ENCODE results near the gene CPLX3. TPM values are rescaled to one million over a fixed set of nuclear protein-coding genes. Genes with fewer than 3 reads are reported as not detected.

The CPLX3 gene
- total RNA-seq, 1 donor from 2014 or later: 1.2 TPM

DNA sequence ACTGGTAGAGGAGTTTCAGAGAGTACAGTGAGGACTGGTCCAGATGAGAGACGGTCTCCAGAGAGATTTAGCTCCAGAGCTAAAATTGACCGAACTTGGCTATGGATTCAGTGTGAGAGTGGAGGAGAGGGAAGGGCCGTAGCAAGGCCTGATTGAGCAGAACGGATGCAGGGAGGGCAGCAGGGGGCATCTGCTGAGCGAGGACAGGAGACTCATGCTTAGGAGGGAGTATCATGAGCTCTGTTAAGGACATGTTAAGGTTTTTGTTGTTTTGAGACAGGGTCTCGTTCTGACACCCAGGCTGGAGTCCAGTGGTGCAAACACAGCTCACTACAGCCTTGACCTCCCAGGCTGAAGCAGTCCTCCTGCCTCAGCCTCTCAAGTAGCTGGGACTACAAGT is 21.5 kb upstream of the CPLX3 start:
- H3K27ac ChIP-seq (replicated peaks): peak overlapping the region; percentile 12
- no peak for DNase-seq
- no peak overlapping the region for H3K4me3 ChIP-seq
- H3K4me1 ChIP-seq: peaks cover 20% of the 10 kb centered on the region
- intact Hi-C loops (cut with micrococcal nuclease): no loop called here
- no peaks in the 10 kb centered on the region for H3K27me3 ChIP-seq (ENCODE audit: low read depth)
- H3K36me3 ChIP-seq: peaks cover 35% of the 10 kb centered on the region
- no peaks in the 10 kb centered on the region for H3K9me3 ChIP-seq (replicated peaks)
- TF ChIP-seq CTCF (IDR thresholded peaks at IDR 0.05; ENCODE audit: borderline replicate concordance): no peak

DNA sequence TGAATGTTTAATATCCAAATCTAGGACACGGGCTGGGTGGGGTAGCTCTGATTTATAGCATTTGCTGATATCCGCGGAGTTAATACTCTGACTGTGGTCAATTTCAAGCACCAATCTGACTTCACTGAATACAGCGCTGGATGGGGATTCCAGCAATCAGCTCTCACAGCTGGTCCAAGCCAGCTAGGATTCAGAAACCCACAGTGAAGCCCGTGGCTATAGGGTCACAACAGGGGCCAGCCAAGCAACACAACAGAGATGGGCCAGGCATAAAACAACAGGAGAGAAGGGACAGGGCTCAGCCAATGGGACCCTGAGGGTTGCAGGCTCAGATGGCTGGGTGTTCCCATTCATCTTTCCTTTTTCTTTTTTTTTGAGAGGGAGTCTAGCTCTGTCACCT is 19.1 kb upstream of the CPLX3 start:
- TF ChIP-seq CTCF (IDR thresholded peaks at IDR 0.05; ENCODE audit: borderline replicate concordance): no peak
- Histone ChIP-seq H3K9me3 (replicated peaks) (no peaks in the 10 kb centered on the region), H3K4me3 (no peak overlapping the region), H3K27ac (replicated peaks) (no peak overlapping the region), H3K36me3 (peaks cover 16% of the 10 kb centered on the region), H3K4me1 (peaks cover 12% of the 10 kb centered on the region), H3K27me3 (ENCODE audit: low read depth) (no peaks in the 10 kb centered on the region)
- DNase-seq: no peak
- intact Hi-C loops (cut with micrococcal nuclease): no loop called here

DNA sequence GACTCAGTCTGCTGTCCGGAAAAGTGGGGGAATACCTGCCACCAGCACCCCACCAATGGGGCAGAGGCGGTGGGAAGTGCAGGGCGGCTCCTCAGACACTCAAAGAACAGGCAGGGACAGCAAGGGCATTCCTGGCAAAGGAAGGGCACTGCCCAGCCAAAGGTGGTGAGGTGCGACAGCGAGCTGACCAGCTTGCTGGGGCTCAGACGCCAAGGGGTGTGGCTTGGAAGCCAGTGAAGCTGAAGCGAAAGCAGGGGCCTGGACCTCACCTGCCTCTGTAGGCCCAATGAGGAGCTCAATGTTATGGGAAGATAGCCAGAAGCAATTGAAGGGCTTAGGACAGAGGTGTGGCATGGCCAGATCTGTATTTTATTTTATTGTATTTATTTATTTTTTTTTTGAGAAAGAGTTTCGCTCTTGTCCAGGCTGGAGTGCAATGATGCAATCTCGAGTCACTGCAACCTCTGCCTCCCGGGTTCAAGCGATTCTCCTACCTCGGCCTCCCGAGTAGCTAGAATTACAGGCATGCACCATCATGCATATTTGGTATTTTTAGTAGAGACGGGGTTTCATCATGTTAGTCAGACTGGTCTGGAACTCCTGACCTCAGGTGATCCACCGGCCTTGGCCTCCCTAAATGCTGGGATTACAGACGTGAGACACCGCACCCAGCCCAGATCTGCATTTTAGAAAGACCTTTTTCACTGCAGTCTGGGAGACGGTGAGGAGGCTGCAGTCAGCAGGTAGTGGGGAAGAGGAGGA is 18.2 kb upstream of the CPLX3 start:
- Histone ChIP-seq H3K9me3 (replicated peaks) (no peaks in the 10 kb centered on the region), H3K27ac (replicated peaks) (no peak overlapping the region), H3K4me1 (peaks cover 22% of the 10 kb centered on the region), H3K36me3 (peaks cover 6% of the 10 kb centered on the region), H3K27me3 (ENCODE audit: low read depth) (no peaks in the 10 kb centered on the region), H3K4me3 (no peak overlapping the region)
- DNase-seq: no peak
- intact Hi-C loops (cut with micrococcal nuclease): no loop called here
- no peak for TF ChIP-seq CTCF (IDR thresholded peaks at IDR 0.05; ENCODE audit: borderline replicate concordance)

DNA sequence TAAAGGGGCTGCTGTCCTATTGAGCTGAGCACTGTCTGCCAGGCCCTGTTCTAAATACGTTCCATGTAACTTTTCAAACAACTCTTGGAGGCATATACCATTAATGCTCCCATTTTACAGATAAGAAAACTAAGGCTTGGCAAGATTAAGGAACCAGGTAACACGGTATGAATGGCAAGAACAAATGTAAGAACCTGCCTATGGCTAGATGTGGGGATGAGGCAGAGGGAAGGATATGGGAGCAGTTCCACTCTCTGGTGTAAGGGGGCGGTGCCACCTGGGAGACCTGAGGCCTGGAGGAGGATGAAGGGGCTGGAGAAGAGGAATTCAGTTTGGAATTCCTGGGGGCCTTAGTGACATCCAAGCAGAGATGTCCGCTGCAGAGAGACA is 17.6 kb upstream of the CPLX3 start:
- Histone ChIP-seq H3K27ac (replicated peaks) (no peak overlapping the region), H3K4me1 (peaks cover 24% of the 10 kb centered on the region), H3K9me3 (replicated peaks) (no peaks in the 10 kb centered on the region), H3K27me3 (ENCODE audit: low read depth) (no peaks in the 10 kb centered on the region), H3K36me3 (peaks cover under 1% of the 10 kb centered on the region), H3K4me3 (no peak overlapping the region)
- DNase-seq: no peak
- no peak for TF ChIP-seq CTCF (IDR thresholded peaks at IDR 0.05; ENCODE audit: borderline replicate concordance)
- intact Hi-C loops (cut with micrococcal nuclease): no loop called here

GRCh38 chr15:74809242-74809641 is 17.2 kb upstream of the CPLX3 start:
- Histone ChIP-seq H3K4me3 (no peak overlapping the region), H3K27ac (replicated peaks) (no peak overlapping the region), H3K9me3 (replicated peaks) (no peaks in the 10 kb centered on the region), H3K4me1 (peaks cover 24% of the 10 kb centered on the region), H3K27me3 (ENCODE audit: low read depth) (no peaks in the 10 kb centered on the region), H3K36me3 (no peaks in the 10 kb centered on the region)
- intact Hi-C loops (cut with micrococcal nuclease): no loop called here
- no peak for TF ChIP-seq CTCF (IDR thresholded peaks at IDR 0.05; ENCODE audit: borderline replicate concordance)
- no peak for DNase-seq

Measured in left ventricle myocardium inferior (tissue), 1 donor.